Measurements from ENCODE around the gene TRPM7.
"Not testable (repeated sequence)": the region's sequence is repeated elsewhere in the genome, so short reads cannot be mapped to it uniquely, and the experiment has no call there.

TRPM7 gene

DNA sequence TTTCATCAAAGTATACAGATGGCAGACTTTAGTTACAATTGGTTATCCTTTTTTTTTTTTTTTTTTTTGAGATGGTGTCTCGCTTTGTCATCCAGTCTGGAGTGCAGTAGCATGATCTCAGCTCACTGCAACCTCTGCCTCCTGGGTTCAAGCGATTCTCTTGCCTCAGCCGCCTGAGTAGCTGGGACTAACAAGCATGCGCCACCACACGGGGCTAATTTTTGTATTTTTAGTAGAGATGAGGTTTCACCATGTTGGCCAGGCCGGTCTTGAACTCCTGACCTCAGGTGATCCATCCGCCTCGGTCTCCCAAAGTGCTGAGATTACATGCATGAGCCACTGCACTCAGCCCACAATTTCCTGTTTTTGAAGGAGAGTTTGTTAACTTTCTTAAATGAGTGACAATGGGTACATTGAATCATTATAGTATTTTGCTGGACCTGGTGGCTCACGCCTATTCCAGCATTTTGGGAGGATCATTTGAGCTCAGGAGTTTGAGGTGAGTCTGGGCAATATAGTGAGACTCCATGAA, 8.1 kb upstream of the TRPM7 start:
- not testable (repeated sequence) for H3K9me3 ChIP-seq (ENCODE audit: control insufficient read depth in 2 of 2, low read length in 2 of 2); H3K4me3 ChIP-seq (ENCODE audit: low read length in 2 of 2); H3K9ac ChIP-seq (ENCODE audit: low read length in 2 of 2); H3K36me3 ChIP-seq (ENCODE audit: control insufficient read depth in 2 of 2, insufficient read depth in 2 of 2, low read length in 2 of 2); H3K27me3 ChIP-seq (ENCODE audit: control insufficient read depth in 1 of 2, insufficient read depth in 2 of 2, low read length in 2 of 2); H3K4me1 ChIP-seq (ENCODE audit: control insufficient read depth, insufficient read depth, low read length); H3K27ac ChIP-seq (ENCODE audit: low read length)

DNA sequence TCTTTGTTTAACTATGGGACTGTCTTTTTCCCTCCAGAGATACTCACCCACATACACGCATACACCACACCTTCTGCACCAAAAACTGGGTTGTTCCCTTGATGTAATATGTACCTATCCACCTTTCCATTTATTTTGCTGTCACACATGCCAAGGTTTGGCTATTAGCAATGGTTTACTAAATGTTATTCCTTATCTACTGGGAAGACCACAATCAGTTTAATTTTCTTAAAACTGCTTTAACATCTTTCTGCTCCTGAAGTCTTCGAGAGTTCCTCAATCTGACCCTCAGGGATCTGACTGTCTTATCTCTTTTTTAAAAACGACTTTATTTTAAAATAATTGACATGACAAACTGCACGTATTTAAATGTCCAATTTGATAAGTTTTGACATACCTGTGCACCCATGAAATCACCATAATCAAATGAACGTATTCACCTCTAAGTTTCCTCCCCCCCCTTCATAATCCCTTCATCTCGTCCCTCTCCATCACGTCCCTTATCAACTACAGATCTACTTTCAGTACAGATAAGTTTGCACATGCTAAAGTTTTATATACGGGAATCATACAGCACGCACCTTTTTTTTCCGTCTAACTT, 805 bp upstream of the TRPM7 start:
- Histone ChIP-seq H3K4me3 (ENCODE audit: low read length in 2 of 2) (peak overlapping the region; percentile 69 to 96), H3K27me3 (ENCODE audit: control insufficient read depth in 1 of 2, insufficient read depth in 2 of 2, low read length in 2 of 2) (no peaks in the 10 kb centered on the region), H3K9me3 (ENCODE audit: control insufficient read depth in 2 of 2, low read length in 2 of 2) (no peaks in the 10 kb centered on the region), H3K36me3 (ENCODE audit: control insufficient read depth in 2 of 2, insufficient read depth in 2 of 2, low read length in 2 of 2) (no peaks in the 10 kb centered on the region), H3K4me1 (ENCODE audit: control insufficient read depth, insufficient read depth, low read length) (peaks cover 14% of the 10 kb centered on the region), H3K27ac (ENCODE audit: low read length) (peak overlapping the region; percentile 72), H3K9ac (ENCODE audit: low read length in 2 of 2) (peak overlapping the region; percentile 73 to 93)

DNA sequence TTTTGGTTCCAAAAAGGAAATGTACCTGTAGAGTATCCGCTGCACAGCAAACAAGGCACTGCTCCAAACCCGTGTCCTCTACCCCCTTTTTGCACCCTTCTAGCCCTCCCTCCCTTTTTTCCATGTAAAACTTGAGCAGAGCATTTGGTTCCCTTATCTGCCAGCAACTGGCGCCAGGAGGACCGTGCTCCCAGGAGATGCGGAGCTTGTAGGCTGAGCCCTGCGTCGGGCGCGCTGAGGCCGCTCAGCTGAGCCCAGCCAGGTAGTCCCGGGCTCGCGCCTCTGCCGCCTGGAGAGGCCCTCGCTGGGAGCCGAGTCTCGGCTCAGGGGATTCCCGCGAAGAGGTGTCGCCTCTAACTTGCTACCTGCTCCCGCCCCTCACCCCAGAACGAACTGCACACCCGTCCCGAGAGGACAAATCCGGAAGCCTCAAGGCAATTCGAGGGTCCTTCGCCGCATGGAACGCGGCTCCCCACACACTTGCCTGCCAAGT, 575 bp downstream of the TRPM7 start:
- H3K4me1 ChIP-seq (ENCODE audit: control insufficient read depth, insufficient read depth, low read length), result peaks cover 14% of the 10 kb centered on the region
- peak overlapping the region; percentile 96 to 100 for H3K4me3 ChIP-seq (ENCODE audit: low read length in 2 of 2)
- H3K36me3 ChIP-seq (ENCODE audit: control insufficient read depth in 2 of 2, insufficient read depth in 2 of 2, low read length in 2 of 2), result no peaks in the 10 kb centered on the region
- H3K9me3 ChIP-seq (ENCODE audit: control insufficient read depth in 2 of 2, low read length in 2 of 2), result no peaks in the 10 kb centered on the region
- no peaks in the 10 kb centered on the region for H3K27me3 ChIP-seq (ENCODE audit: control insufficient read depth in 1 of 2, insufficient read depth in 2 of 2, low read length in 2 of 2)
- H3K9ac ChIP-seq (ENCODE audit: low read length in 2 of 2), result peak overlapping the region; percentile 73 to 86
- peak overlapping the region; percentile 72 for H3K27ac ChIP-seq (ENCODE audit: low read length)

DNA sequence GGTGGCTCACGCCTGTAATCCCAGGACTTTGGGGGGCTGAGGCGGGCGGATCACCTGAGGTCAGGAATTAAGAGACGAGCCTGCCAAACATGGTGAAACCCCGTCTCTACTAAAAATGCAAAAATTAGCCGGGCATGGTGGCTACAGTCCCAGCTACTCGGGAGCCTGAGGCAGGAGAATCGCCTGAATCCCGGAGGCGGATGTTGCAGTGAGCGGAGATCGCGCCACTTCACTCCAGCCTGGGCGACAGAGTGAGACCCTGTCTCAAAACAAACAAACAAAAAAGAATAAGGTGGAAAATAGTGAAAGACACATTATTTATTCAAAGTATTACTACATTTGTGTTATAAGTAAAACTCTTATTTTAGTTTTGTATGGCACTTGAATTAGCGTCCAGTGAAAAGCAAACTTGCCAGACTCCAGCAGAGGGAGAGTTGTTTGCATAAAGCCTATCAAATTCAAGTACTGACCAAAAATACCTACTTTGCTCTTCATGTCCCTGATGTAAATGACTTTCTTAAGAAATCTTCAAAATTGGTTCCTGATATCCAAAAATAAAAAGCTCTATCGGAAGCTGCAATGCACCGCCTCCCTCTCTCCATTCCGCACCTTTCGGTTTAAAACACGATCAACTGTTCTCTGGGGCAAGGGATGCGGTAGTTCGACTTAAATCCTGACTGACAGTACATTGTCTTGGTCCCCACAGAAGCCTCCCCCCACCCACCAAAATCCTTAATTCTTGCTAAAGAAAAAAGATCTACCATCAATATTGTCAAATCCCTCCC, 1.2 kb downstream of the TRPM7 start:
- peaks cover 14% of the 10 kb centered on the region for H3K4me1 ChIP-seq (ENCODE audit: control insufficient read depth, insufficient read depth, low read length)
- no peaks in the 10 kb centered on the region for H3K9me3 ChIP-seq (ENCODE audit: control insufficient read depth in 2 of 2, low read length in 2 of 2)
- peak overlapping the region; percentile 73 to 86 for H3K9ac ChIP-seq (ENCODE audit: low read length in 2 of 2)
- H3K4me3 ChIP-seq (ENCODE audit: low read length in 2 of 2), result peak overlapping the region; percentile 96 to 100
- H3K36me3 ChIP-seq (ENCODE audit: control insufficient read depth in 2 of 2, insufficient read depth in 2 of 2, low read length in 2 of 2), result no peaks in the 10 kb centered on the region
- H3K27ac ChIP-seq (ENCODE audit: low read length), result peak overlapping the region; percentile 72
- no peaks in the 10 kb centered on the region for H3K27me3 ChIP-seq (ENCODE audit: control insufficient read depth in 1 of 2, insufficient read depth in 2 of 2, low read length in 2 of 2)

DNA sequence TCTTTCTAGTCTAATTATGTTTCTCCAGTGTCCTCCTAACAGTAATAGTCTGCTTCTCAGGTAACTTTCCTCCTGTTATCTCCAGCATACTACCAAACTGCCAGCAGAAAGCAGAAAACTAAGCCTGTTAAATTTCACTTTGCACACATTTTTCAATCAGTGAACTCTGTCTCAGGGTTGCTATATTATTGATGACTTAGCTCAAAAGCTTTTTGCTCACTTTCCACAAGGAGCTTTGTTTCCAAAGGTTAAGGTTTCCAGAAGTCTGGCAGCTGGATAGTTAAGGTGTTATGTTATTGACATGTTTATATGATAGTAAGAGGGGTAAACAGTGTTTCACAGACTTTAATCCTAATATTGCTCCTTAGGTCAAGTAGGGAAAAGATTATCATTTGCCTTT, 5.1 kb downstream of the TRPM7 start:
- Histone ChIP-seq H3K4me3 (ENCODE audit: low read length in 2 of 2) (no peak overlapping the region), H3K4me1 (ENCODE audit: control insufficient read depth, insufficient read depth, low read length) (peaks cover 14% of the 10 kb centered on the region), H3K27me3 (ENCODE audit: control insufficient read depth in 1 of 2, insufficient read depth in 2 of 2, low read length in 2 of 2) (no peaks in the 10 kb centered on the region), H3K9ac (ENCODE audit: low read length in 2 of 2) (no peak overlapping the region), H3K36me3 (ENCODE audit: control insufficient read depth in 2 of 2, insufficient read depth in 2 of 2, low read length in 2 of 2) (peaks cover 0 to 2% of the 10 kb centered on the region in 2 donors), H3K27ac (ENCODE audit: low read length) (no peak overlapping the region), H3K9me3 (ENCODE audit: control insufficient read depth in 2 of 2, low read length in 2 of 2) (no peaks in the 10 kb centered on the region)

DNA sequence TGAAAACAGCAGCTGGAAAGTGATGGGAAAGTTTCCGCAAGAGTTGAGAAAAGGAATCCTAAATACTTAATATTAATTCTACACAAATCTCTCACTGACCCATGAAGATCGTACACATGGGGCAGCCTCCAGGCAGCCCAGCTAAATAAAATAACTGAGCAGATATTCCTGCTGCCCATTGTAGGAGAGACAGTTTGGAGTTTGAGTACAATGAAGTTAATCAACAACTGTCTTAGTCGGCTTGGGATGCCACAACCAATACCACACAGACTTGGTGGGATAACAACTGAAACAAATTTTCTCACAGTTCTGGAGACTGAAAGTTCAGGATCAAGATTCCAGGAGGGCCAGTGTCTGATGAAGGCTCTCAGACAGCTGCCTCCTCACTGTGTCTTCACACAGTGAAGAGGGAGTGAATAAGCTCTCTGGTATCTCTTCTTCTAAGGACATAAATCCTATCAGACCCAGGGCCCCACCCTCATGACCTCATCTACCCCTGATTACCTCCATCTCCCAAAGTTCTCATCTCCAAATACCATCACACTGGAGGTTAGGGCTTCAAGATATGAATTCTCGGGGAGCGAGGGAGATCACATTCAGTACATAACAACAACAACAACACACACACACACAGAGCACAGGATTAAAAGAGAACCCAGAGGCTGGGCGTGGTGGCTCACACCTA, 9.7 kb downstream of the TRPM7 start:
- Histone ChIP-seq H3K4me3 (ENCODE audit: low read length in 2 of 2) (no peak overlapping the region), H3K4me1 (ENCODE audit: control insufficient read depth, insufficient read depth, low read length) (no peaks in the 10 kb centered on the region), H3K36me3 (ENCODE audit: control insufficient read depth in 2 of 2, insufficient read depth in 2 of 2, low read length in 2 of 2) (peaks cover 0 to 2% of the 10 kb centered on the region in 2 donors), H3K9me3 (ENCODE audit: control insufficient read depth in 2 of 2, low read length in 2 of 2) (no peaks in the 10 kb centered on the region), H3K9ac (ENCODE audit: low read length in 2 of 2) (peak overlapping the region in 1 of 2 donors; percentile 7), H3K27ac (ENCODE audit: low read length) (no peak overlapping the region), H3K27me3 (ENCODE audit: control insufficient read depth in 1 of 2, insufficient read depth in 2 of 2, low read length in 2 of 2) (no peaks in the 10 kb centered on the region)

DNA sequence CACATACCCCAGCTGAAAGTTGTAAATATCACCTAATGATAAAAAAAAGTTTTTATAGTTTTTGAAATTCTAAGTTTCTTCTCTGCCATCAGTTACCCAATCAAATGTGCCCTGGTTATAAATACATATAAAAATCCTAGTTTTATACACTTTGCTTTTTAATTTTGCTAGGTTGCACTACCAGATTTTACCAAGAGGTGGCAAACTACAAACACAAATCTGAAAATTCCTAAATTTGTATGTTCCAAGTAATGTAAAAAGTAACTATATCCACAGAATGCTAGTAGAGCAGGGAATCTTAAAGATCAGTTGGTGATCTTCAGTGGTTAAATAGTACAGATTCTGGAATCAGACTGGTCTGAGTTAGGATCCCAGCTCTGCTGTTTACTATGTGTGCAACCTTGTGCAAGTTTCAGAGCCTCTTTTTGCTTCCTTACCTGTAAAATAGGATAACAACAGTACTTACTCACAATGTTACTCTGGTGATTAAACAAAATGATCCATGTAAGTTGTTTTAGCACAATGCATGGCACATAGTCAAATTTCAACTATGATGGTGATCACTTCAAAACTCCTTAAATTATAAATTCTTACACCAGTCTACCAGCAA, 11.0 kb downstream of the TRPM7 start:
- Histone ChIP-seq H3K4me3 (ENCODE audit: low read length in 2 of 2) (no peak overlapping the region), H3K9me3 (ENCODE audit: control insufficient read depth in 2 of 2, low read length in 2 of 2) (no peaks in the 10 kb centered on the region), H3K4me1 (ENCODE audit: control insufficient read depth, insufficient read depth, low read length) (no peaks in the 10 kb centered on the region), H3K27me3 (ENCODE audit: control insufficient read depth in 1 of 2, insufficient read depth in 2 of 2, low read length in 2 of 2) (no peaks in the 10 kb centered on the region), H3K9ac (ENCODE audit: low read length in 2 of 2) (no peak overlapping the region), H3K27ac (ENCODE audit: low read length) (no peak overlapping the region), H3K36me3 (ENCODE audit: control insufficient read depth in 2 of 2, insufficient read depth in 2 of 2, low read length in 2 of 2) (peaks cover 0 to 2% of the 10 kb centered on the region in 2 donors)

DNA sequence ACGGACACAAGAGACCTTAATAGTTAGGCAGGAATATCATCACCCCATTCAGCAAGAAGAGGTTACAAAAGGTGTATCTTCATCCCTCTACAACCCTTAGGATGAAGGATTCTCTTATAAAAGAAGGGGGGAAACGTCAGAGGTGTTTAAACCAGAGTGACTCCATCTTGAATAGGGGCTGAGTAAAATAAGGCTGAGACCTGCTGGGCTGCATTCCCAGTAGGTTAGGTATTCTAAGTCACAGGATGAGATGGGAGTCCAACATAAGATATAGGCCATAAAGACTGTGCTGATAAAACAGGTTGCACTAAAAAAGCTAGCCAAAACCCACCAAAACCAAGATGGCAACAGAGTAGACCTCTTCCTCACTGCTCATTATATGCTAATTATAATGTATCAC, 16.5 kb downstream of the TRPM7 start:
- no peak overlapping the region for H3K4me3 ChIP-seq (ENCODE audit: low read length in 2 of 2)
- H3K27ac ChIP-seq (ENCODE audit: low read length), result no peak overlapping the region
- no peaks in the 10 kb centered on the region for H3K9me3 ChIP-seq (ENCODE audit: control insufficient read depth in 2 of 2, low read length in 2 of 2)
- no peak overlapping the region for H3K9ac ChIP-seq (ENCODE audit: low read length in 2 of 2)
- no peaks in the 10 kb centered on the region for H3K4me1 ChIP-seq (ENCODE audit: control insufficient read depth, insufficient read depth, low read length)
- no peaks in the 10 kb centered on the region for H3K27me3 ChIP-seq (ENCODE audit: control insufficient read depth in 1 of 2, insufficient read depth in 2 of 2, low read length in 2 of 2)
- no peaks in the 10 kb centered on the region for H3K36me3 ChIP-seq (ENCODE audit: control insufficient read depth in 2 of 2, insufficient read depth in 2 of 2, low read length in 2 of 2)

DNA sequence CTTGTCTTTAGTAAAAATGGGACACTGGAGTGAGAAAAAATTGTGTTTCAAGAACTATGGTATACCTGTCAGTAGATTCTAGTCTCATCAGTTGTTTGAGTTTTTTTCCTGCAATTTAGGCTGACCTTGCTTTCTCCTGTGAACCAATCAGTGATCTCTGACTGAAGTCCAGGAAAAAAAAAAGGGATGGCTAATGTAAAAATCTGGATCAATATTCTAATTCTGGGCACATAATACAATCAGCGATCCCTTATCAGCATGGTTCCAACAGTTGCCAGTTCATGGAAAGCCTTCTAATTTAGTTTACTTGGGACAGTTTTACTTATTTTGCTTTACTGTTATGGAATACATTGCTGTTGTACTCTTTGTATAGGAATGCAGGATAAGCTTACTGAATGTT, 17.0 kb downstream of the TRPM7 start:
- H3K9ac ChIP-seq (ENCODE audit: low read length in 2 of 2), result no peak overlapping the region
- H3K4me1 ChIP-seq (ENCODE audit: control insufficient read depth, insufficient read depth, low read length), result no peaks in the 10 kb centered on the region
- no peaks in the 10 kb centered on the region for H3K36me3 ChIP-seq (ENCODE audit: control insufficient read depth in 2 of 2, insufficient read depth in 2 of 2, low read length in 2 of 2)
- no peaks in the 10 kb centered on the region for H3K27me3 ChIP-seq (ENCODE audit: control insufficient read depth in 1 of 2, insufficient read depth in 2 of 2, low read length in 2 of 2)
- H3K27ac ChIP-seq (ENCODE audit: low read length), result no peak overlapping the region
- no peaks in the 10 kb centered on the region for H3K9me3 ChIP-seq (ENCODE audit: control insufficient read depth in 2 of 2, low read length in 2 of 2)
- no peak overlapping the region for H3K4me3 ChIP-seq (ENCODE audit: low read length in 2 of 2)

DNA sequence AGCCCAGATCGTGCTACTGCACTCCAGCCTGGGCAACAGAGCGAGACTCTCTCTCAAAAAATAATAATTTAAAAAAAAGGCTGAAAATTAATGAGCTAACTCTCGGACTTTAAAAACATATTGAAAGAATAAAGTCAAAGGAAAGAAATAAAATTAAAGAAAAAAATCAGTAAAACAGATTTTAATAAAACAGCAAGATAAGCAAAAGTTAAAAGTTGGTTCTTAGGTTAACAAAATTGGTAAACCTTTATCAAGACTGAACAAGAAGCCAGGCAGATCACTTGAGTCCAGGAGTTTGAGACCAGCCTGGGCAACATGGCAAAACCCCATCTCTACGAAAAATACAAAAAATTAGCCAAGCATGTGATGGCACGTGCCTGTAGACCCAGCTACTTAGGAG, 20.7 kb downstream of the TRPM7 start:
- H3K9me3 ChIP-seq (ENCODE audit: control insufficient read depth in 2 of 2, low read length in 2 of 2), result no peaks in the 10 kb centered on the region
- H3K9ac ChIP-seq (ENCODE audit: low read length in 2 of 2), result no peak overlapping the region
- no peaks in the 10 kb centered on the region for H3K4me1 ChIP-seq (ENCODE audit: control insufficient read depth, insufficient read depth, low read length)
- no peak overlapping the region for H3K27ac ChIP-seq (ENCODE audit: low read length)
- no peaks in the 10 kb centered on the region for H3K27me3 ChIP-seq (ENCODE audit: control insufficient read depth in 1 of 2, insufficient read depth in 2 of 2, low read length in 2 of 2)
- no peak overlapping the region for H3K4me3 ChIP-seq (ENCODE audit: low read length in 2 of 2)
- H3K36me3 ChIP-seq (ENCODE audit: control insufficient read depth in 2 of 2, insufficient read depth in 2 of 2, low read length in 2 of 2), result peaks cover 0 to 4% of the 10 kb centered on the region in 2 donors
